ENCODE results near the gene HSD3B1. TPM values are rescaled to one million over a fixed set of nuclear protein-coding genes. Genes with fewer than 3 reads are reported as not detected.

HSD3B1 gene
- total RNA-seq (2014; rRNA removed): not detected in 2 replicates
- not detected for Bru-seq, nascent RNA
- BruChase-seq, experiment 1, labeled RNA remaining after a 6-hour chase: not detected
- not detected for BruChase-seq, experiment 2, labeled RNA remaining after a 2-hour chase
- long read RNA-seq: 0 reads

DNA sequence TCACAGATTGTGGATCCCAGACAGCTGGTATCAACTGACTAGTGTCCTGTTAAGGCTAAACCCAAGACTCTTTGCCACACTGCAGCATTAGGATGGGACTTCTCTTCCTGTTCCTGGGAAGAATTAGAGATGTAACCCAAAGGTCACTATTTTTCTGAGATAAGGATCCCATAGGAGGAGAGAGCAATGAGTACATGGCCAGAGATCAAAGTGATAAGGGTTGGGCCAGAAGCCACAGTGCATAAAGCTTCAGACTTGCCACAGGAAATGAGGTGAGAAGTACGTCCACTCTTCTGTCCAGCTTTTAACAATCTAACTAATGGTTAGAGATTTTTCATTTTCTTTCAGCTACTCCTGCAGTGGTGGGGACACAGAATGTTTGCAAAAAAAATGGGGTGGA is at the start of gene HSD3B1:
TSS of gene HSD3B1 (plus strand) at position 270 of the 400 bp plus-strand sequence. CDS start 267 bp downstream, outside the sequence.
- Histone ChIP-seq H3K27ac (ENCODE audit: low read length) (no peak within 1 kb of the TSS), H3K36me3 (ENCODE audit: low read depth, low read length) (no peaks in the 10 kb centered on the region), H4K20me1 (ENCODE audit: low read length) (no peaks in the 10 kb centered on the region), H3F3A (ENCODE audit: low read length, unreplicated experiment) (no peaks in the 10 kb centered on the region), H3K9me3 (ENCODE audit: low read length) (no peaks in the 10 kb centered on the region), H3K4me2 (ENCODE audit: low read length) (no peak within 1 kb of the TSS), H3K4me1 (ENCODE audit: insufficient read depth, low read length) (peaks cover 8% of the 10 kb centered on the region; the same call in 1 of the 2 replicates), H2AFZ (ENCODE audit: low read length) (no peak within 1 kb of the TSS), H3K27me3 (ENCODE audit: low read length) (no peaks in the 10 kb centered on the region), H3K9ac (ENCODE audit: low read length) (no peak within 1 kb of the TSS), H3K4me3 (ENCODE audit: low read length) (no peak within 1 kb of the TSS), H3K9me2 (replicated peaks; ENCODE audit: low read length) (no peaks in the 10 kb centered on the region), H3K79me2 (ENCODE audit: low read length) (no peaks in the 10 kb centered on the region)
- ChIA-PET POLR2A (ENCODE audit: unreplicated experiment) (no interaction called here), CTCF (no interaction called here)
- intact Hi-C loops (cut with micrococcal nuclease): no loop called here
- DNase-seq: peak; percentile 15
- ATAC-seq: no peak
- BruUV-seq (replicated peaks): no TSS peak
- TF ChIP-seq, protein P1, sequence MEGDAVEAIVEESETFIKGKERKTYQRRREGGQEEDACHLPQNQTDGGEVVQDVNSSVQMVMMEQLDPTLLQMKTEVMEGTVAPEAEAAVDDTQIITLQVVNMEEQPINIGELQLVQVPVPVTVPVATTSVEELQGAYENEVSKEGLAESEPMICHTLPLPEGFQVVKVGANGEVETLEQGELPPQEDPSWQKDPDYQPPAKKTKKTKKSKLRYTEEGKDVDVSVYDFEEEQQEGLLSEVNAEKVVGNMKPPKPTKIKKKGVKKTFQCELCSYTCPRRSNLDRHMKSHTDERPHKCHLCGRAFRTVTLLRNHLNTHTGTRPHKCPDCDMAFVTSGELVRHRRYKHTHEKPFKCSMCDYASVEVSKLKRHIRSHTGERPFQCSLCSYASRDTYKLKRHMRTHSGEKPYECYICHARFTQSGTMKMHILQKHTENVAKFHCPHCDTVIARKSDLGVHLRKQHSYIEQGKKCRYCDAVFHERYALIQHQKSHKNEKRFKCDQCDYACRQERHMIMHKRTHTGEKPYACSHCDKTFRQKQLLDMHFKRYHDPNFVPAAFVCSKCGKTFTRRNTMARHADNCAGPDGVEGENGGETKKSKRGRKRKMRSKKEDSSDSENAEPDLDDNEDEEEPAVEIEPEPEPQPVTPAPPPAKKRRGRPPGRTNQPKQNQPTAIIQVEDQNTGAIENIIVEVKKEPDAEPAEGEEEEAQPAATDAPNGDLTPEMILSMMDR (conservative IDR thresholded peaks at IDR 0.05; ENCODE audit: low read depth, low read length): no peak
- TF ChIP-seq EZH2phosphoT487 (IDR thresholded peaks at IDR 0.05; ENCODE audit: borderline replicate concordance, low read length) (no peak), EZH2 (IDR thresholded peaks at IDR 0.05; ENCODE audit: low read length, unreplicated experiment) (no peak)

DNA sequence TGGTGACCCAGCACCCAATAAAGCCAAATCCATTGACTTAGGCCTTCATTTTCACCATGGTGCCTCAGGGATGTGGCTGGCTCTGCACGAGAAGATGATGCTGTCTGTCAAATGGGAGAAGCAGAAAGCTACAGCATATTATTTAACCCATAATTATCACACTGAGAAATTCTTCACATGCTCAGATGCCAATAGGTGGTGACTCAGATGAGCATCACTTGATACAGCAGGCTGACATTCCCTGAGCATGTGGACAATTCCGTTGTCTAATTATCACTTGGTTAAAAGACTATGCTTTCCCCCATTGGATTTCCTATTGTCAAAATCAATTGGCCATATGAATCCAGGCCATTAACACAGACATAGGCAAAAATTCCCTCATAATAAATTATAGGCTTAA is 44.0 kb upstream of the HSD3B1 start:
- Histone ChIP-seq H3K4me3 (ENCODE audit: low read length) (no peak overlapping the region), H3K36me3 (ENCODE audit: low read depth, low read length) (no peaks in the 10 kb centered on the region), H3K79me2 (ENCODE audit: low read length) (no peaks in the 10 kb centered on the region), H3K4me1 (ENCODE audit: insufficient read depth, low read length) (no peaks in the 10 kb centered on the region), H3K27me3 (ENCODE audit: low read length) (no peaks in the 10 kb centered on the region), H3K27ac (ENCODE audit: low read length) (no peak overlapping the region), H3F3A (ENCODE audit: low read length, unreplicated experiment) (no peaks in the 10 kb centered on the region), H3K9me3 (ENCODE audit: low read length) (no peaks in the 10 kb centered on the region), H3K9ac (ENCODE audit: low read length) (no peak overlapping the region), H3K9me2 (replicated peaks; ENCODE audit: low read length) (no peaks in the 10 kb centered on the region), H2AFZ (ENCODE audit: low read length) (no peak overlapping the region), H3K4me2 (ENCODE audit: low read length) (no peak overlapping the region), H4K20me1 (ENCODE audit: low read length) (no peaks in the 10 kb centered on the region)
- intact Hi-C loops (cut with micrococcal nuclease): no loop called here
- no peak for ATAC-seq
- TF ChIP-seq EZH2 (IDR thresholded peaks at IDR 0.05; ENCODE audit: low read length, unreplicated experiment) (no peak), EZH2phosphoT487 (IDR thresholded peaks at IDR 0.05; ENCODE audit: borderline replicate concordance, low read length) (no peak)
- TF ChIP-seq, protein P1 (conservative IDR thresholded peaks at IDR 0.05; ENCODE audit: low read depth, low read length): no peak
- ChIA-PET CTCF (no interaction called here), POLR2A (ENCODE audit: unreplicated experiment) (no interaction called here)
- no TSS peak for BruUV-seq (replicated peaks)
- peak; percentile 8 for DNase-seq

DNA sequence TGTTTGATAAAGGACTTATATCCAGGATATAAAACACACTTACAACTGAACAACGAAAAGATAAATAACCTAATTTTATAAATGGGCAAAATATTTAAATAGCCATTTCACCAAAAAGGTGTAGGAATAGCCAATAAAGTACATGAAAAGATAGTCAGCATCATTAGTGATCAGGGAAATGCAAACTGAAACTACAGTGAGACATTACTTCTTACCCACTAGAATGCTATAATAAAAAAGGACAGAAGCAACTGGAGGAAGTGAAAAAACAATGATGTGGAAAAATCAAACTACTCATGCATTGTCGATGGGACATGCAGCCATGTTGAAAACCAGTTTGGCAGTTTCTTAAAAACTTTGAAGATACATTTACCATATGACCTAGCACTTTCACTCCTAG is 43.4 kb upstream of the HSD3B1 start:
- H3K27me3 ChIP-seq (ENCODE audit: low read length): no peaks in the 10 kb centered on the region
- H2AFZ ChIP-seq (ENCODE audit: low read length): no peak overlapping the region
- no peaks in the 10 kb centered on the region for H3K9me3 ChIP-seq (ENCODE audit: low read length)
- TF ChIP-seq, protein P1 (conservative IDR thresholded peaks at IDR 0.05; ENCODE audit: low read depth, low read length): no peak
- no peak for TF ChIP-seq EZH2 (IDR thresholded peaks at IDR 0.05; ENCODE audit: low read length, unreplicated experiment)
- H3K79me2 ChIP-seq (ENCODE audit: low read length): no peaks in the 10 kb centered on the region
- no peaks in the 10 kb centered on the region for H3K4me1 ChIP-seq (ENCODE audit: insufficient read depth, low read length)
- H3K36me3 ChIP-seq (ENCODE audit: low read depth, low read length): no peaks in the 10 kb centered on the region
- H4K20me1 ChIP-seq (ENCODE audit: low read length): no peaks in the 10 kb centered on the region
- H3K27ac ChIP-seq (ENCODE audit: low read length): no peak overlapping the region
- ATAC-seq: no peak
- intact Hi-C loops (cut with micrococcal nuclease): no loop called here
- ChIA-PET CTCF (no interaction called here), POLR2A (ENCODE audit: unreplicated experiment) (no interaction called here)
- no peak overlapping the region for H3K4me3 ChIP-seq (ENCODE audit: low read length)
- no peak overlapping the region for H3K9ac ChIP-seq (ENCODE audit: low read length)
- no TSS peak for BruUV-seq (replicated peaks)
- no peaks in the 10 kb centered on the region for H3F3A ChIP-seq (ENCODE audit: low read length, unreplicated experiment)
- no peak overlapping the region for H3K4me2 ChIP-seq (ENCODE audit: low read length)
- no peaks in the 10 kb centered on the region for H3K9me2 ChIP-seq (replicated peaks; ENCODE audit: low read length)
- no peak for DNase-seq

Data from PC-3 (cell line).